ENCODE results near the gene CHRNA3. TPM values are rescaled to one million over a fixed set of nuclear protein-coding genes. Genes with fewer than 3 reads are reported as not detected.

Gene CHRNA3
- total RNA-seq, 4 donors from 2014 or later, result 1.00 to 6.0 (median 3.4) TPM

- in situ Hi-C loops (cut with MboI; ENCODE audit: low pct_ligation_motif_present in 1 of 4, low pct_unique_long_range_greater_than_20kb in 1 of 4, low sequenced_read_pairs in 3 of 4), result no loop called here
Observed at GRCh38 chr15:78629716-78630065, 8.9 kb upstream of the CHRNA3 start.

GRCh38 chr15:78629031-78629715, 8.4 kb upstream of the CHRNA3 start:
- in situ Hi-C loops (cut with MboI; ENCODE audit: low pct_ligation_motif_present in 1 of 4, low pct_unique_long_range_greater_than_20kb in 1 of 4, low sequenced_read_pairs in 3 of 4) (no loop called here), intact Hi-C loops (cut with DNase I; ENCODE audit: low total_unique reads) (no loop called here)
- Histone ChIP-seq H3K36me3 (no peaks in the 10 kb centered on the region), H3K27me3 (peaks cover 19% of the 10 kb centered on the region), H3K9me3 (no peaks in the 10 kb centered on the region), H3K4me1 (no peaks in the 10 kb centered on the region), H3K27ac (no peak overlapping the region), H3K4me3 (no peak overlapping the region)
- TF ChIP-seq POLR2AphosphoS5 (IDR thresholded peaks at IDR 0.05) (no peak), EP300 (IDR thresholded peaks at IDR 0.05; ENCODE audit: low read depth) (no peak), CTCF (IDR thresholded peaks at IDR 0.05) (no peak), POLR2A (IDR thresholded peaks at IDR 0.05) (no peak)
- 82 to 92% methylated on average over 12 to 29 of the region's 29 CpGs for WGBS, 2 donors (ENCODE audit: low coverage in 1 of 2)
- DNase-seq, result no peak

More at GRCh38 chr15:78629716-78630065, 8.9 kb upstream of the CHRNA3 start:
- no peak overlapping the region for H3K4me3 ChIP-seq
- no peaks in the 10 kb centered on the region for H3K9me3 ChIP-seq
- H3K27me3 ChIP-seq, result peaks cover 19% of the 10 kb centered on the region
- 91% methylated on average over 12 of the region's 12 CpGs; no CpG with 5 or more reads in 1 of the 2 donors for WGBS, 2 donors (ENCODE audit: low coverage in 1 of 2)
- TF ChIP-seq POLR2AphosphoS5 (IDR thresholded peaks at IDR 0.05) (no peak), CTCF (IDR thresholded peaks at IDR 0.05) (no peak), POLR2A (IDR thresholded peaks at IDR 0.05) (no peak), EP300 (IDR thresholded peaks at IDR 0.05; ENCODE audit: low read depth) (no peak)
- no peak for DNase-seq
- H3K4me1 ChIP-seq, result no peaks in the 10 kb centered on the region
- no peak overlapping the region for H3K27ac ChIP-seq
- H3K36me3 ChIP-seq, result no peaks in the 10 kb centered on the region
- intact Hi-C loops (cut with DNase I; ENCODE audit: low total_unique reads), result no loop called here

- peaks cover 27% of the 10 kb centered on the region for H3K27me3 ChIP-seq
- no peak for DNase-seq
- no peak for TF ChIP-seq CTCF (IDR thresholded peaks at IDR 0.05)
- TF ChIP-seq POLR2A (IDR thresholded peaks at IDR 0.05), result no peak
- TF ChIP-seq EP300 (IDR thresholded peaks at IDR 0.05; ENCODE audit: low read depth), result no peak
- TF ChIP-seq POLR2AphosphoS5 (IDR thresholded peaks at IDR 0.05), result no peak
- 65 to 70% methylated on average over 3 to 6 of the region's 6 CpGs for WGBS, 2 donors (ENCODE audit: low coverage in 1 of 2)
- in situ Hi-C loops (cut with MboI; ENCODE audit: low pct_ligation_motif_present in 1 of 4, low pct_unique_long_range_greater_than_20kb in 1 of 4, low sequenced_read_pairs in 3 of 4), result no loop called here
- H3K27ac ChIP-seq, result no peak overlapping the region
- intact Hi-C loops (cut with DNase I; ENCODE audit: low total_unique reads), result no loop called here
- H3K9me3 ChIP-seq, result no peaks in the 10 kb centered on the region
- H3K4me3 ChIP-seq, result no peak overlapping the region
- H3K4me1 ChIP-seq, result no peaks in the 10 kb centered on the region
- no peaks in the 10 kb centered on the region for H3K36me3 ChIP-seq
Observed at GRCh38 chr15:78628227-78628626, 7.4 kb upstream of the CHRNA3 start.

GRCh38 chr15:78627348-78627747, 6.6 kb upstream of the CHRNA3 start:
- no peak overlapping the region for H3K4me3 ChIP-seq
- peaks cover 36% of the 10 kb centered on the region for H3K27me3 ChIP-seq
- WGBS, 2 donors (ENCODE audit: low coverage in 1 of 2), result 77 to 86% methylated on average over 6 to 8 of the region's 8 CpGs
- H3K36me3 ChIP-seq, result no peaks in the 10 kb centered on the region
- no peaks in the 10 kb centered on the region for H3K9me3 ChIP-seq
- no peak for DNase-seq
- no peaks in the 10 kb centered on the region for H3K4me1 ChIP-seq
- in situ Hi-C loops (cut with MboI; ENCODE audit: low pct_ligation_motif_present in 1 of 4, low pct_unique_long_range_greater_than_20kb in 1 of 4, low sequenced_read_pairs in 3 of 4), result no loop called here
- intact Hi-C loops (cut with DNase I; ENCODE audit: low total_unique reads), result no loop called here
- no peak for TF ChIP-seq POLR2AphosphoS5 (IDR thresholded peaks at IDR 0.05)
- no peak for TF ChIP-seq CTCF (IDR thresholded peaks at IDR 0.05)
- TF ChIP-seq EP300 (IDR thresholded peaks at IDR 0.05; ENCODE audit: low read depth), result no peak
- H3K27ac ChIP-seq, result no peak overlapping the region

Measured in transverse colon (tissue), 4 donors.